Measurements from ENCODE around the gene FREM2.

Gene FREM2

GRCh38 chr13:38848360-38848759, 161.5 kb downstream of the FREM2 start:
- TF ChIP-seq POLR2AphosphoS5 (IDR thresholded peaks at IDR 0.05; ENCODE audit: low read depth, low read length) (no peak), SIN3A (IDR thresholded peaks at IDR 0.05; ENCODE audit: borderline replicate concordance, insufficient read depth, low read length) (no peak), TAF1 (IDR thresholded peaks at IDR 0.05; ENCODE audit: borderline replicate concordance, insufficient read depth, low read length) (no peak), REST (IDR thresholded peaks at IDR 0.05; ENCODE audit: insufficient read depth in 1 of 2, low read depth in 2 of 2, low read length in 2 of 2) (no peak), FOXP2 (optimal IDR thresholded peaks at IDR 0.05; ENCODE audit: borderline replicate concordance, extremely low read depth, extremely low read length, insufficient read depth) (no peak)

GRCh38 chr13:38849315-38849714, 162.4 kb downstream of the FREM2 start:
- TF ChIP-seq FOXP2 (optimal IDR thresholded peaks at IDR 0.05; ENCODE audit: borderline replicate concordance, extremely low read depth, extremely low read length, insufficient read depth) = no peak
- no peak for TF ChIP-seq SIN3A (IDR thresholded peaks at IDR 0.05; ENCODE audit: borderline replicate concordance, insufficient read depth, low read length)
- TF ChIP-seq POLR2AphosphoS5 (IDR thresholded peaks at IDR 0.05; ENCODE audit: low read depth, low read length) = no peak
- TF ChIP-seq REST (IDR thresholded peaks at IDR 0.05; ENCODE audit: insufficient read depth in 1 of 2, low read depth in 2 of 2, low read length in 2 of 2) = no peak
- TF ChIP-seq TAF1 (IDR thresholded peaks at IDR 0.05; ENCODE audit: borderline replicate concordance, insufficient read depth, low read length) = no peak

- no peak for TF ChIP-seq TAF1 (IDR thresholded peaks at IDR 0.05; ENCODE audit: borderline replicate concordance, insufficient read depth, low read length)
- no peak for TF ChIP-seq REST (IDR thresholded peaks at IDR 0.05; ENCODE audit: insufficient read depth in 1 of 2, low read depth in 2 of 2, low read length in 2 of 2)
- TF ChIP-seq POLR2AphosphoS5 (IDR thresholded peaks at IDR 0.05; ENCODE audit: low read depth, low read length) = no peak
- TF ChIP-seq FOXP2 (optimal IDR thresholded peaks at IDR 0.05; ENCODE audit: borderline replicate concordance, extremely low read depth, extremely low read length, insufficient read depth) = no peak
- TF ChIP-seq SIN3A (IDR thresholded peaks at IDR 0.05; ENCODE audit: borderline replicate concordance, insufficient read depth, low read length) = no peak
Measured at GRCh38 chr13:38850868-38851626, 164.2 kb downstream of the FREM2 start.

DNA sequence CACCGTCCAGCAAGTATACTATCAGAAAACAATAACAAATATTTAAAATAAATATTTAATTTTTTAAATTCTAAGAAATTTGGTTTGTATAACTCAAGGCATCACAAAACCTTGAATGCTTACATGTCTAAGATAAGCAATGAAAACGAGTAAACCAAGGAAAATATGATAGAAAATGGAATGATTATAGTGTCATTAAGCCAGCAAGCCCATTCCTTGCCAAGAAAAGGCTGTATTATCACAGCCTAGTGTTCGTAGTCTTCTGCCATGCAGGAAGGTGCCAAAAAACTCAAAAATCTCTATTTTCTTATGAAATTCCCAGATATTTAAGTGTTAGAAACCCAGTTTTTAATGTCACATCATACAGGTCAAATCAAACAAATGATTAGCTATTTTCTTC, 167.3 kb downstream of the FREM2 start:
- TF ChIP-seq FOXP2 (optimal IDR thresholded peaks at IDR 0.05; ENCODE audit: borderline replicate concordance, extremely low read depth, extremely low read length, insufficient read depth) (no peak), TAF1 (IDR thresholded peaks at IDR 0.05; ENCODE audit: borderline replicate concordance, insufficient read depth, low read length) (no peak), POLR2AphosphoS5 (IDR thresholded peaks at IDR 0.05; ENCODE audit: low read depth, low read length) (no peak), SIN3A (IDR thresholded peaks at IDR 0.05; ENCODE audit: borderline replicate concordance, insufficient read depth, low read length) (no peak)

- TF ChIP-seq FOXP2 (optimal IDR thresholded peaks at IDR 0.05; ENCODE audit: borderline replicate concordance, extremely low read depth, extremely low read length, insufficient read depth) (no peak), SIN3A (IDR thresholded peaks at IDR 0.05; ENCODE audit: borderline replicate concordance, insufficient read depth, low read length) (no peak), TAF1 (IDR thresholded peaks at IDR 0.05; ENCODE audit: borderline replicate concordance, insufficient read depth, low read length) (no peak), REST (IDR thresholded peaks at IDR 0.05; ENCODE audit: insufficient read depth in 1 of 2, low read depth in 2 of 2, low read length in 2 of 2) (no peak), POLR2AphosphoS5 (IDR thresholded peaks at IDR 0.05; ENCODE audit: low read depth, low read length) (no peak)
Measured at GRCh38 chr13:38856065-38856464, 169.2 kb downstream of the FREM2 start.
